GM23338 (cell line): ENCODE measurements around the gene SLC39A13. TPM values are rescaled to one million over a fixed set of nuclear protein-coding genes. Genes with fewer than 3 reads are reported as not detected.

ENCODE experiments used
- ATAC-seq: fragments of 200-7000 bp; cut with Tn5 transposase; 3 replicates; pipeline ENCODE4 v1.9.1; 2020
- DNase-seq: peaks from one replicate; pipeline ENCODE4 v3.0.0-alpha.2; 2015; ENCODE audit warnings: low spot score
- H2AFZ ChIP-seq: fragments of 200-600 bp; sonication (generic); 2 replicates; pipeline ENCODE4 v1.8.0; 2016; ENCODE audit warnings: antibody characterized with exemption, mild to moderate bottlenecking, moderate library complexity
- H3F3A ChIP-seq: fragments of 200-600 bp; sonication (generic); replicated peaks from 2 replicates; pipeline ENCODE4 v1.8.0; 2017; ENCODE audit warnings: antibody characterized with exemption, mixed run types, low read depth
- H3K27ac ChIP-seq: fragments of 200-600 bp; sonication (generic); 2 replicates; pipeline ENCODE4 v1.6.1; 2016; ENCODE audit warnings: low read depth
- H3K27me3 ChIP-seq: fragments of 200-600 bp; sonication (generic); 2 replicates; pipeline ENCODE4 v1.8.0; 2016; ENCODE audit warnings: mild to moderate bottlenecking, mixed run types, moderate library complexity; ENCODE audit not compliant: insufficient read depth
- H3K36me3 ChIP-seq: fragments of 200-600 bp; sonication (generic); 2 replicates; pipeline ENCODE4 v1.8.0; 2016; ENCODE audit warnings: mild to moderate bottlenecking; ENCODE audit not compliant: insufficient read depth
- H3K4me1 ChIP-seq: fragments of 200-600 bp; sonication (generic); 2 replicates; pipeline ENCODE4 v1.8.0; 2016; ENCODE audit warnings: mild to moderate bottlenecking, moderate library complexity; ENCODE audit not compliant: insufficient read depth
- H3K4me2 ChIP-seq: fragments of 200-600 bp; sonication (generic); 2 replicates; pipeline ENCODE4 v1.7.1; 2017; ENCODE audit warnings: mixed run types
- H3K4me3 ChIP-seq: fragments of 200-600 bp; sonication (generic); 2 replicates; pipeline ENCODE4 v1.6.1; 2016; ENCODE audit warnings: mixed run types
- H3K79me2 ChIP-seq: fragments of 200-600 bp; sonication (generic); replicated peaks from 2 replicates; pipeline ENCODE4 v1.8.0; 2017; ENCODE audit warnings: mild to moderate bottlenecking; ENCODE audit not compliant: insufficient read depth
- H3K9me2 ChIP-seq: fragments of 200-600 bp; sonication (generic); 2 replicates; pipeline ENCODE4 v1.8.0; 2017; ENCODE audit not compliant: insufficient read depth
- H4K20me1 ChIP-seq: fragments of 200-600 bp; sonication (generic); replicated peaks from 2 replicates; pipeline ENCODE4 v1.8.0; 2017; ENCODE audit warnings: mild to moderate bottlenecking; ENCODE audit not compliant: insufficient read depth
- H3K27ac Mint-ChIP-seq: 2 replicates; pipeline ENCODE4 v1.8.0; 2020; ENCODE audit warnings: inconsistent platforms, mild to moderate bottlenecking, moderate library complexity, mixed read lengths
- H3K27me3 Mint-ChIP-seq: 3 replicates; pipeline ENCODE4 v1.8.0; 2022; ENCODE audit warnings: low read depth, mild to moderate bottlenecking, moderate library complexity, mixed read lengths, inconsistent platforms; ENCODE audit not compliant: insufficient read depth, poor library complexity
- H3K36me3 Mint-ChIP-seq: 3 replicates; pipeline ENCODE4 v1.8.0; 2021; ENCODE audit warnings: low read depth, mild to moderate bottlenecking, inconsistent platforms, moderate library complexity, mixed read lengths
- H3K4me1 Mint-ChIP-seq: 3 replicates; pipeline ENCODE4 v1.8.0; 2020; ENCODE audit warnings: mild to moderate bottlenecking, inconsistent platforms, mixed read lengths
- H3K4me3 Mint-ChIP-seq: 3 replicates; pipeline ENCODE4 v1.8.0; 2021; ENCODE audit warnings: moderate library complexity, mild to moderate bottlenecking, inconsistent platforms, mixed read lengths
- H3K9me3 Mint-ChIP-seq: 3 replicates; pipeline ENCODE4 v1.8.0; 2020; ENCODE audit warnings: moderate library complexity, mild to moderate bottlenecking, inconsistent platforms, mixed read lengths
- CREB1 ChIP-seq: fragments of 250-450 bp; sonication (Bioruptor Pico); IDR thresholded peaks from 2 replicates; pipeline ENCODE4 v1.5.0; 2020; ENCODE audit warnings: low read depth, mild to moderate bottlenecking, moderate library complexity
- EZH2 ChIP-seq: fragments of 200-600 bp; sonication (generic); IDR thresholded peaks from one replicate; pipeline ENCODE4 v1.8.0; 2017; ENCODE audit warnings: antibody characterized with exemption, mild to moderate bottlenecking, low read depth; ENCODE audit not compliant: unreplicated experiment
- JUNB ChIP-seq: IDR thresholded peaks from one replicate; pipeline ENCODE4 v1.6.1; 2016; ENCODE audit warnings: antibody characterized with exemption; ENCODE audit not compliant: unreplicated experiment
- NANOG ChIP-seq: IDR thresholded peaks from 2 replicates; pipeline ENCODE4 v1.6.1; 2016; ENCODE audit warnings: antibody characterized with exemption, borderline replicate concordance
- POLR2AphosphoS5 ChIP-seq: IDR thresholded peaks from 2 replicates; pipeline ENCODE4 v1.6.1; 2016; ENCODE audit warnings: antibody characterized with exemption, low read depth
- STAT1 ChIP-seq: IDR thresholded peaks from one replicate; pipeline ENCODE4 v1.6.1; 2016; ENCODE audit warnings: antibody characterized with exemption; ENCODE audit not compliant: unreplicated experiment
- ZNF114 ChIP-seq: fragments of 250-450 bp; sonication (Bioruptor Pico); IDR thresholded peaks from 2 replicates; pipeline ENCODE4 v1.5.0; 2020; ENCODE audit warnings: mild to moderate bottlenecking, moderate library complexity
- polyA plus RNA-seq: library from polyadenylated mRNA; unstranded; fragments of >200 nt; fragmentation: Nextera tagmentation; extraction: Ambion mirVana; gene quantifications from 2 replicates; pipeline ENCODE4 v1.2.1, GENCODE V29; 2016
- total RNA-seq: library from RNA; depleted of rRNA; stranded (reverse); fragments of >200 nt; shearing (Covaris generic); gene quantifications from 2 replicates; pipeline ENCODE4 v1.2.3, GENCODE V29; 2014
- TF ChIP-seq, protein P1 (sequence below): IDR thresholded peaks from 2 replicates; pipeline ENCODE4 v1.6.1; 2016; ENCODE audit warnings: antibody characterized with exemption
- TF ChIP-seq, protein P2 (sequence below): IDR thresholded peaks from one replicate; pipeline ENCODE4 v1.6.1; 2018; ENCODE audit warnings: antibody characterized with exemption; ENCODE audit not compliant: unreplicated experiment

SLC39A13 gene
- total and polyA plus RNA-seq, 2 experiments from 2014 or later: 15.8 to 32.7 TPM

- H3K4me2 ChIP-seq: no peak overlapping the region
- Mint-ChIP-seq H3K27ac (no peak overlapping the region), H3K4me1 (no peaks in the 10 kb centered on the region), H3K4me3 (no peak overlapping the region), H3K36me3 (no peaks in the 10 kb centered on the region), H3K27me3 (no peaks in the 10 kb centered on the region), H3K9me3 (no peaks in the 10 kb centered on the region)
- H4K20me1 ChIP-seq: no peaks in the 10 kb centered on the region
- H3K79me2 ChIP-seq: no peaks in the 10 kb centered on the region
- H3K4me3 ChIP-seq: no peak overlapping the region
- H2AFZ ChIP-seq: no peak overlapping the region
- no peaks in the 10 kb centered on the region for H3K36me3 ChIP-seq
- TF ChIP-seq, protein P1, sequence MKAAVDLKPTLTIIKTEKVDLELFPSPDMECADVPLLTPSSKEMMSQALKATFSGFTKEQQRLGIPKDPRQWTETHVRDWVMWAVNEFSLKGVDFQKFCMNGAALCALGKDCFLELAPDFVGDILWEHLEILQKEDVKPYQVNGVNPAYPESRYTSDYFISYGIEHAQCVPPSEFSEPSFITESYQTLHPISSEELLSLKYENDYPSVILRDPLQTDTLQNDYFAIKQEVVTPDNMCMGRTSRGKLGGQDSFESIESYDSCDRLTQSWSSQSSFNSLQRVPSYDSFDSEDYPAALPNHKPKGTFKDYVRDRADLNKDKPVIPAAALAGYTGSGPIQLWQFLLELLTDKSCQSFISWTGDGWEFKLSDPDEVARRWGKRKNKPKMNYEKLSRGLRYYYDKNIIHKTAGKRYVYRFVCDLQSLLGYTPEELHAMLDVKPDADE: no peak
- TF ChIP-seq ZNF114 (CRISPR knock-in tag): no peak
- no peak for TF ChIP-seq EZH2
- no peak for TF ChIP-seq NANOG
- TF ChIP-seq POLR2AphosphoS5: no peak
- no peak for TF ChIP-seq CREB1 (CRISPR knock-in tag)
- TF ChIP-seq STAT1: no peak
- TF ChIP-seq, protein P2, sequence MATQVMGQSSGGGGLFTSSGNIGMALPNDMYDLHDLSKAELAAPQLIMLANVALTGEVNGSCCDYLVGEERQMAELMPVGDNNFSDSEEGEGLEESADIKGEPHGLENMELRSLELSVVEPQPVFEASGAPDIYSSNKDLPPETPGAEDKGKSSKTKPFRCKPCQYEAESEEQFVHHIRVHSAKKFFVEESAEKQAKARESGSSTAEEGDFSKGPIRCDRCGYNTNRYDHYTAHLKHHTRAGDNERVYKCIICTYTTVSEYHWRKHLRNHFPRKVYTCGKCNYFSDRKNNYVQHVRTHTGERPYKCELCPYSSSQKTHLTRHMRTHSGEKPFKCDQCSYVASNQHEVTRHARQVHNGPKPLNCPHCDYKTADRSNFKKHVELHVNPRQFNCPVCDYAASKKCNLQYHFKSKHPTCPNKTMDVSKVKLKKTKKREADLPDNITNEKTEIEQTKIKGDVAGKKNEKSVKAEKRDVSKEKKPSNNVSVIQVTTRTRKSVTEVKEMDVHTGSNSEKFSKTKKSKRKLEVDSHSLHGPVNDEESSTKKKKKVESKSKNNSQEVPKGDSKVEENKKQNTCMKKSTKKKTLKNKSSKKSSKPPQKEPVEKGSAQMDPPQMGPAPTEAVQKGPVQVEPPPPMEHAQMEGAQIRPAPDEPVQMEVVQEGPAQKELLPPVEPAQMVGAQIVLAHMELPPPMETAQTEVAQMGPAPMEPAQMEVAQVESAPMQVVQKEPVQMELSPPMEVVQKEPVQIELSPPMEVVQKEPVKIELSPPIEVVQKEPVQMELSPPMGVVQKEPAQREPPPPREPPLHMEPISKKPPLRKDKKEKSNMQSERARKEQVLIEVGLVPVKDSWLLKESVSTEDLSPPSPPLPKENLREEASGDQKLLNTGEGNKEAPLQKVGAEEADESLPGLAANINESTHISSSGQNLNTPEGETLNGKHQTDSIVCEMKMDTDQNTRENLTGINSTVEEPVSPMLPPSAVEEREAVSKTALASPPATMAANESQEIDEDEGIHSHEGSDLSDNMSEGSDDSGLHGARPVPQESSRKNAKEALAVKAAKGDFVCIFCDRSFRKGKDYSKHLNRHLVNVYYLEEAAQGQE: no peak
- no peak for DNase-seq
- no peaks in the 10 kb centered on the region for H3K4me1 ChIP-seq
- no peaks in the 10 kb centered on the region for H3K9me2 ChIP-seq
- H3F3A ChIP-seq: no peaks in the 10 kb centered on the region
- 0 out of 2 replicates have a peak overlapping the region, but pooled peaks have one; percentile 26 for H3K27ac ChIP-seq
- ATAC-seq: no peak
- no peaks in the 10 kb centered on the region for H3K27me3 ChIP-seq
These were observed 35.4 kb downstream of the SLC39A13 start for GRCh38 chr11:47443817-47444216.

GRCh38 chr11:47445840-47446239, 37.5 kb downstream of the SLC39A13 start:
- H3K27me3 Mint-ChIP-seq: no peaks in the 10 kb centered on the region
- ATAC-seq: no peak
- no peaks in the 10 kb centered on the region for H3K9me2 ChIP-seq

More at GRCh38 chr11:47445840-47446239, 37.5 kb downstream of the SLC39A13 start:
- H3K36me3 Mint-ChIP-seq: no peaks in the 10 kb centered on the region
- no peak overlapping the region for H3K4me3 Mint-ChIP-seq
- H3K27ac ChIP-seq: no peak overlapping the region
- no peak overlapping the region for H3K27ac Mint-ChIP-seq
- no peaks in the 10 kb centered on the region for H3K79me2 ChIP-seq
- DNase-seq: no peak
- H2AFZ ChIP-seq: no peak overlapping the region
- no peaks in the 10 kb centered on the region for H3F3A ChIP-seq
- no peaks in the 10 kb centered on the region for H3K4me1 ChIP-seq
- no peak overlapping the region for H3K4me3 ChIP-seq
- H4K20me1 ChIP-seq: no peaks in the 10 kb centered on the region
- H3K36me3 ChIP-seq: no peaks in the 10 kb centered on the region
- H3K9me3 Mint-ChIP-seq: no peaks in the 10 kb centered on the region
- H3K27me3 ChIP-seq: no peaks in the 10 kb centered on the region
- TF ChIP-seq JUNB: no peak
- TF ChIP-seq, protein P2: no peak
- H3K4me2 ChIP-seq: no peak overlapping the region
- H3K4me1 Mint-ChIP-seq: no peaks in the 10 kb centered on the region
